GM04503 (cell line): Measurements from ENCODE around the gene HOXD3.

Experiments used
- DNase-seq: peaks from one replicate; pipeline ENCODE4 v3.0.0-alpha.2; 2012; ENCODE audit warnings: low read depth

HOXD3 gene

GRCh38 chr2:176156807-176157498 is at the start of gene HOXD3:
HOXD3 (plus strand) TSS chr2:176157307; CDS start chr2:176169115, 11,808 bp downstream.
- DNase-seq, result no peak

- DNase-seq, result no peak
Observed at GRCh38 chr2:176107731-176108181, 49.4 kb upstream of the HOXD3 start.

- DNase-seq, result no peak
Observed at GRCh38 chr2:176109192-176109901, 47.8 kb upstream of the HOXD3 start.

- no peak for DNase-seq
Observed at GRCh38 chr2:176109946-176110345, 47.2 kb upstream of the HOXD3 start.

- DNase-seq, result no peak
Observed at GRCh38 chr2:176110415-176111308, 46.4 kb upstream of the HOXD3 start.

- no peak for DNase-seq
Observed at GRCh38 chr2:176111309-176111663, 45.8 kb upstream of the HOXD3 start.

- DNase-seq, result no peak
Observed at GRCh38 chr2:176111846-176112374, 45.2 kb upstream of the HOXD3 start.

GRCh38 chr2:176112375-176113302 is 44.5 kb upstream of the HOXD3 start:
- no peak for DNase-seq

- no peak for DNase-seq
Observed at GRCh38 chr2:176114120-176114929, 42.8 kb upstream of the HOXD3 start.

GRCh38 chr2:176114930-176115625 is 42.0 kb upstream of the HOXD3 start:
- DNase-seq, result no peak

- DNase-seq, result no peak
Observed at GRCh38 chr2:176115883-176116813, 41.0 kb upstream of the HOXD3 start, which contains the start of gene HOXD10. HOXD10 (plus strand) TSS chr2:176116778; CDS start chr2:176116834, 56 bp downstream.

- DNase-seq, result no peak
Observed at GRCh38 chr2:176117162-176117822, 39.8 kb upstream of the HOXD3 start.

- no peak for DNase-seq
Observed at GRCh38 chr2:176117823-176118371, 39.2 kb upstream of the HOXD3 start.

GRCh38 chr2:176118601-176119339 is 38.3 kb upstream of the HOXD3 start:
- no peak for DNase-seq

- no peak for DNase-seq
Observed at GRCh38 chr2:176120364-176121189, 36.5 kb upstream of the HOXD3 start.
